ENCODE results near the gene PRDM9. TPM values are rescaled to one million over a fixed set of nuclear protein-coding genes. Genes with fewer than 3 reads are reported as not detected.

The PRDM9 gene
- total and polyA plus RNA-seq, 2 experiments from 2014 or later = not detected

GRCh38 chr5:23466401-23466912 lies 41.0 kb upstream of the PRDM9 start:
- Histone ChIP-seq H3K4me2 (ENCODE audit: unreplicated experiment) (no peak overlapping the region), H3K79me2 (ENCODE audit: insufficient read depth) (no peaks in the 10 kb centered on the region), H3K36me3 (ENCODE audit: low read depth) (no peaks in the 10 kb centered on the region), H2AFZ (no peak overlapping the region), H3K9ac (no peak overlapping the region), H3K27ac (no peak overlapping the region), H3K9me2 (ENCODE audit: insufficient read depth) (no peaks in the 10 kb centered on the region), H3F3A (ENCODE audit: insufficient read depth) (no peaks in the 10 kb centered on the region), H3K4me3 (no peak overlapping the region), H3K9me3 (ENCODE audit: low read depth) (no peaks in the 10 kb centered on the region), H4K20me1 (ENCODE audit: insufficient read depth) (no peaks in the 10 kb centered on the region), H3K4me1 (ENCODE audit: insufficient read depth) (no peaks in the 10 kb centered on the region), H3K27me3 (replicated peaks; ENCODE audit: insufficient read depth) (no peaks in the 10 kb centered on the region)
- TF ChIP-seq EZH2phosphoT487 (IDR thresholded peaks at IDR 0.05; ENCODE audit: insufficient read depth, low read depth) (no peak), EZH2 (IDR thresholded peaks at IDR 0.05; ENCODE audit: insufficient read depth, poor library complexity, severe bottlenecking) (no peak)
- WGBS, 2 experiments (ENCODE audit: low coverage in 1 of 2, low lambda C conversion rate in 2 of 2, missing lambda C conversion rate in 2 of 2) = 0 to 2% methylated on average over 2 of the region's 2 CpGs
- DNase-seq = peak; percentile 6
- in situ Hi-C loops (cut with MboI) = no loop called here

GRCh38 chr5:23468658-23469057 lies 38.8 kb upstream of the PRDM9 start:
- Histone ChIP-seq H3K4me2 (ENCODE audit: unreplicated experiment) (no peak overlapping the region), H3K4me1 (ENCODE audit: insufficient read depth) (no peaks in the 10 kb centered on the region), H3K9ac (no peak overlapping the region), H2AFZ (no peak overlapping the region), H3K36me3 (ENCODE audit: low read depth) (no peaks in the 10 kb centered on the region), H3K27me3 (replicated peaks; ENCODE audit: insufficient read depth) (no peaks in the 10 kb centered on the region), H3F3A (ENCODE audit: insufficient read depth) (no peaks in the 10 kb centered on the region), H4K20me1 (ENCODE audit: insufficient read depth) (no peaks in the 10 kb centered on the region), H3K9me3 (ENCODE audit: low read depth) (no peaks in the 10 kb centered on the region), H3K9me2 (ENCODE audit: insufficient read depth) (no peaks in the 10 kb centered on the region), H3K79me2 (ENCODE audit: insufficient read depth) (no peaks in the 10 kb centered on the region), H3K27ac (no peak overlapping the region), H3K4me3 (no peak overlapping the region)
- DNase-seq = no peak
- in situ Hi-C loops (cut with MboI) = no loop called here
- 20 to 31% methylated on average over 3 of the region's 3 CpGs for WGBS, 2 experiments (ENCODE audit: low coverage in 1 of 2, low lambda C conversion rate in 2 of 2, missing lambda C conversion rate in 2 of 2)
- TF ChIP-seq EZH2phosphoT487 (IDR thresholded peaks at IDR 0.05; ENCODE audit: insufficient read depth, low read depth) (no peak), EZH2 (IDR thresholded peaks at IDR 0.05; ENCODE audit: insufficient read depth, poor library complexity, severe bottlenecking) (no peak)

- Histone ChIP-seq H3K4me1 (ENCODE audit: insufficient read depth) (no peaks in the 10 kb centered on the region), H3K79me2 (ENCODE audit: insufficient read depth) (no peaks in the 10 kb centered on the region), H4K20me1 (ENCODE audit: insufficient read depth) (no peaks in the 10 kb centered on the region), H3K9ac (no peak overlapping the region), H3K4me2 (ENCODE audit: unreplicated experiment) (no peak overlapping the region), H3K27ac (no peak overlapping the region), H2AFZ (no peak overlapping the region), H3K4me3 (no peak overlapping the region), H3F3A (ENCODE audit: insufficient read depth) (no peaks in the 10 kb centered on the region), H3K27me3 (replicated peaks; ENCODE audit: insufficient read depth) (no peaks in the 10 kb centered on the region), H3K9me2 (ENCODE audit: insufficient read depth) (no peaks in the 10 kb centered on the region), H3K9me3 (ENCODE audit: low read depth) (no peaks in the 10 kb centered on the region), H3K36me3 (ENCODE audit: low read depth) (no peaks in the 10 kb centered on the region)
- TF ChIP-seq EZH2phosphoT487 (IDR thresholded peaks at IDR 0.05; ENCODE audit: insufficient read depth, low read depth) (no peak), EZH2 (IDR thresholded peaks at IDR 0.05; ENCODE audit: insufficient read depth, poor library complexity, severe bottlenecking) (no peak)
- in situ Hi-C loops (cut with MboI) = no loop called here
- no peak for DNase-seq
Measured at GRCh38 chr5:23473915-23474314, 33.5 kb upstream of the PRDM9 start.

- Histone ChIP-seq H3F3A (ENCODE audit: insufficient read depth) (no peaks in the 10 kb centered on the region), H3K4me3 (no peak overlapping the region), H3K27ac (no peak overlapping the region), H3K9me3 (ENCODE audit: low read depth) (no peaks in the 10 kb centered on the region), H3K36me3 (ENCODE audit: low read depth) (no peaks in the 10 kb centered on the region), H4K20me1 (ENCODE audit: insufficient read depth) (no peaks in the 10 kb centered on the region), H3K4me1 (ENCODE audit: insufficient read depth) (no peaks in the 10 kb centered on the region), H3K9me2 (ENCODE audit: insufficient read depth) (no peaks in the 10 kb centered on the region), H3K9ac (no peak overlapping the region), H2AFZ (no peak overlapping the region), H3K79me2 (ENCODE audit: insufficient read depth) (no peaks in the 10 kb centered on the region), H3K27me3 (replicated peaks; ENCODE audit: insufficient read depth) (no peaks in the 10 kb centered on the region), H3K4me2 (ENCODE audit: unreplicated experiment) (no peak overlapping the region)
- no peak for DNase-seq
- TF ChIP-seq EZH2 (IDR thresholded peaks at IDR 0.05; ENCODE audit: insufficient read depth, poor library complexity, severe bottlenecking) (no peak), EZH2phosphoT487 (IDR thresholded peaks at IDR 0.05; ENCODE audit: insufficient read depth, low read depth) (no peak)
- 0% methylated on average over 1 of the region's 1 CpG for WGBS, 2 experiments (ENCODE audit: low coverage in 1 of 2, low lambda C conversion rate in 2 of 2, missing lambda C conversion rate in 2 of 2)
- in situ Hi-C loops (cut with MboI) = no loop called here
Measured at GRCh38 chr5:23474315-23474714, 33.1 kb upstream of the PRDM9 start.

GRCh38 chr5:23476580-23476979 lies 30.8 kb upstream of the PRDM9 start:
- H3F3A ChIP-seq (ENCODE audit: insufficient read depth) = no peaks in the 10 kb centered on the region
- H3K4me1 ChIP-seq (ENCODE audit: insufficient read depth) = no peaks in the 10 kb centered on the region
- no peaks in the 10 kb centered on the region for H3K79me2 ChIP-seq (ENCODE audit: insufficient read depth)
- H3K9ac ChIP-seq = no peak overlapping the region
- no peaks in the 10 kb centered on the region for H4K20me1 ChIP-seq (ENCODE audit: insufficient read depth)
- H3K4me2 ChIP-seq (ENCODE audit: unreplicated experiment) = no peak overlapping the region
- H3K36me3 ChIP-seq (ENCODE audit: low read depth) = no peaks in the 10 kb centered on the region
- TF ChIP-seq EZH2phosphoT487 (IDR thresholded peaks at IDR 0.05; ENCODE audit: insufficient read depth, low read depth) (no peak), EZH2 (IDR thresholded peaks at IDR 0.05; ENCODE audit: insufficient read depth, poor library complexity, severe bottlenecking) (no peak)
- no peaks in the 10 kb centered on the region for H3K27me3 ChIP-seq (replicated peaks; ENCODE audit: insufficient read depth)
- DNase-seq = no peak
- H2AFZ ChIP-seq = no peak overlapping the region
- H3K9me3 ChIP-seq (ENCODE audit: low read depth) = no peaks in the 10 kb centered on the region
- WGBS, 2 experiments (ENCODE audit: low coverage in 1 of 2, low lambda C conversion rate in 2 of 2, missing lambda C conversion rate in 2 of 2) = 4 to 5% methylated on average over 1 of the region's 1 CpG
- no peaks in the 10 kb centered on the region for H3K9me2 ChIP-seq (ENCODE audit: insufficient read depth)
- no peak overlapping the region for H3K4me3 ChIP-seq
- no peak overlapping the region for H3K27ac ChIP-seq
- in situ Hi-C loops (cut with MboI) = no loop called here
